Measurements from ENCODE around the gene BLOC1S3. TPM values are rescaled to one million over a fixed set of nuclear protein-coding genes. Genes with fewer than 3 reads are reported as not detected.

Gene BLOC1S3
- total RNA-seq, 1 experiment from 2014 or later = 11.9 TPM

DNA sequence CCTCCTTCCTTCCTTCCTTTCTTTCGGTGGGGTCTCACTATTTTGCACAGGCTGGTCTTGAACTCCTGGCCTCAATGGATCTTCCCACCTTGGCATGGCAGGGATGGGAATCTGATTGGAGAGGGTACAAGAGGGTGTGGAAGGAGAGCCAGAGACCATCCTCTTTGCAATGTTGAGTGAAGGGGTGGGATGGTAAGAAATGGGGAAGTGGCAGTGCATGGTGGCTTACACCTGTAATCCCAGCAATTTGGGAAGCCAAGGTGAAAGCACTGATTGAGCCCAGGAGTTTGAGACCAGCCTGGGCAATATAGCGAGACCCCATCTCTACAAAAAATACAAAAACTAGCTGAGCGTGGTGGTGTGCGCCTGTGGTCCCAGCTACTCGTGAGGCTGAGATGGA lies 5.5 kb downstream of the BLOC1S3 start:
- no peak for TF ChIP-seq EZH2phosphoT487 (IDR thresholded peaks at IDR 0.05; ENCODE audit: borderline replicate concordance, low read length)
- TF ChIP-seq, protein P1, sequence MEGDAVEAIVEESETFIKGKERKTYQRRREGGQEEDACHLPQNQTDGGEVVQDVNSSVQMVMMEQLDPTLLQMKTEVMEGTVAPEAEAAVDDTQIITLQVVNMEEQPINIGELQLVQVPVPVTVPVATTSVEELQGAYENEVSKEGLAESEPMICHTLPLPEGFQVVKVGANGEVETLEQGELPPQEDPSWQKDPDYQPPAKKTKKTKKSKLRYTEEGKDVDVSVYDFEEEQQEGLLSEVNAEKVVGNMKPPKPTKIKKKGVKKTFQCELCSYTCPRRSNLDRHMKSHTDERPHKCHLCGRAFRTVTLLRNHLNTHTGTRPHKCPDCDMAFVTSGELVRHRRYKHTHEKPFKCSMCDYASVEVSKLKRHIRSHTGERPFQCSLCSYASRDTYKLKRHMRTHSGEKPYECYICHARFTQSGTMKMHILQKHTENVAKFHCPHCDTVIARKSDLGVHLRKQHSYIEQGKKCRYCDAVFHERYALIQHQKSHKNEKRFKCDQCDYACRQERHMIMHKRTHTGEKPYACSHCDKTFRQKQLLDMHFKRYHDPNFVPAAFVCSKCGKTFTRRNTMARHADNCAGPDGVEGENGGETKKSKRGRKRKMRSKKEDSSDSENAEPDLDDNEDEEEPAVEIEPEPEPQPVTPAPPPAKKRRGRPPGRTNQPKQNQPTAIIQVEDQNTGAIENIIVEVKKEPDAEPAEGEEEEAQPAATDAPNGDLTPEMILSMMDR (conservative IDR thresholded peaks at IDR 0.05; ENCODE audit: low read depth, low read length) = no peak
- Histone ChIP-seq H3K27ac (ENCODE audit: low read length) (no peak overlapping the region), H3K4me1 (ENCODE audit: insufficient read depth, low read length) (peaks cover 16% of the 10 kb centered on the region), H3F3A (ENCODE audit: low read length, unreplicated experiment) (no peaks in the 10 kb centered on the region), H3K4me3 (ENCODE audit: low read length) (no peak overlapping the region), H3K79me2 (ENCODE audit: low read length) (peaks cover 28% of the 10 kb centered on the region), H4K20me1 (ENCODE audit: low read length) (no peaks in the 10 kb centered on the region), H2AFZ (ENCODE audit: low read length) (no peak overlapping the region), H3K9me2 (replicated peaks; ENCODE audit: low read length) (no peaks in the 10 kb centered on the region), H3K27me3 (ENCODE audit: low read length) (no peaks in the 10 kb centered on the region), H3K36me3 (ENCODE audit: low read depth, low read length) (no peaks in the 10 kb centered on the region), H3K9ac (ENCODE audit: low read length) (no peak overlapping the region), H3K4me2 (ENCODE audit: low read length) (no peak overlapping the region), H3K9me3 (ENCODE audit: low read length) (no peaks in the 10 kb centered on the region)
- DNase-seq = no peak
- no TSS peak for BruUV-seq (replicated peaks)
- CTCF ChIA-PET = no interaction called here
- no peak for ATAC-seq
- POLR2A ChIA-PET (ENCODE audit: unreplicated experiment) = no interaction called here
- intact Hi-C loops (cut with micrococcal nuclease) = no loop called here

DNA sequence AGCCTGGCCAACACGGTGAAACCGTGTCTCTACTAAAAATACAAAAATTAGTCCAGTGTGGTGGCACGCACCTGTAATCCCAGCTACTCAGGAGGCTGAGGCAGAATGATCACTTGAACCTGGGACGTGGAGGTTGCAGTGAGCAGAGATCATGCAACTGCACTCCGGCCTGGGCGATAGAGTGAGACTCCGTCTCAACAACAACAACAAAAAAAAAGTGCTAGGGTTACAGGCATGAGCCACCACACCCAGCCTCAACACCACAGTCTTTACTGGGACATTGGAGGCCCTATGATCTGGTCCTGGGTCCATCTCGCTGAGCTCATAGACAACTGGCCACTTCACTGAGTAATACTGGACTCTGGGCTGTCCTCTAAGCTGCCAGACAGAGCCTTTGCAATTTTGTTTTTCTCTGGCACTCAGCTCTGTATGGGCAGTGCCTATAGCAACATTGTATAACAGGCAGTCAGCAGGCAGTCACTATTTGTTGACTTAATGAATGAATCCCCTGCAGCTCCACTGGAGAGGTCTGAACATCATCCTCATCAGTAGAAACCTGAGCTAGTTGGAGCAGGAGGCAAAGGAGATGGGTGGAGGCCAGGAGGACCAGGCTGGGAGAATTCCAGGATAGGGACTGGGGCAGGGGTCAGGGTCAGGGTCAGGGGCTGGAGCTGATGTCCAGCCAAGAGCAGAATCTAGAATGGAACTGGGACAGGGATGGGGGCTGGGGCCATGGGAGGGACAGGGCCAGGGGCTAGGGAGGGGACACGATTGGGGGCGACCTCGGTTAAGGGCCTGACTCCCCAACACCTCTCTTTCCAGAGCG lies 8.1 kb downstream of the BLOC1S3 start:
- Histone ChIP-seq H3K27me3 (ENCODE audit: low read length) (no peaks in the 10 kb centered on the region), H3F3A (ENCODE audit: low read length, unreplicated experiment) (no peaks in the 10 kb centered on the region), H2AFZ (ENCODE audit: low read length) (no peak overlapping the region), H3K4me2 (ENCODE audit: low read length) (no peak overlapping the region), H3K79me2 (ENCODE audit: low read length) (peaks cover 2% of the 10 kb centered on the region), H3K9me3 (ENCODE audit: low read length) (no peaks in the 10 kb centered on the region), H3K27ac (ENCODE audit: low read length) (no peak overlapping the region), H3K36me3 (ENCODE audit: low read depth, low read length) (no peaks in the 10 kb centered on the region), H3K4me3 (ENCODE audit: low read length) (no peak overlapping the region), H3K4me1 (ENCODE audit: insufficient read depth, low read length) (peaks cover 5% of the 10 kb centered on the region), H3K9me2 (replicated peaks; ENCODE audit: low read length) (no peaks in the 10 kb centered on the region), H3K9ac (ENCODE audit: low read length) (no peak overlapping the region), H4K20me1 (ENCODE audit: low read length) (no peaks in the 10 kb centered on the region)
- DNase-seq (peak; percentile 62), ATAC-seq (peak; percentile 81)
- CTCF ChIA-PET = interaction anchor here (0.6 kb wide), 1 partner anchor 34 kb away, joined by 4 read pairs; no protein-coding TSS in a partner anchor
- TF ChIP-seq EZH2phosphoT487 (IDR thresholded peaks at IDR 0.05; ENCODE audit: borderline replicate concordance, low read length) (no peak), EZH2 (IDR thresholded peaks at IDR 0.05; ENCODE audit: low read length, unreplicated experiment) (no peak)
- TF ChIP-seq, protein P1 (conservative IDR thresholded peaks at IDR 0.05; ENCODE audit: low read depth, low read length) = no peak
- intact Hi-C loops (cut with micrococcal nuclease) = no loop called here
- POLR2A ChIA-PET (ENCODE audit: unreplicated experiment) = interaction anchor here (0.6 kb wide), 1 partner anchor 9 kb away, joined by 6 read pairs; the partner anchor contains the start of gene TRAPPC6A
- no TSS peak for BruUV-seq (replicated peaks)
